GM12878 (cell line): ENCODE results near the gene MAGEB17. TPM values are rescaled to one million over a fixed set of nuclear protein-coding genes. Genes with fewer than 3 reads are reported as not detected.

ENCODE experiments used
- TCF3 ChIP-seq: IDR thresholded peaks from 2 replicates; pipeline ENCODE4 v1.6.1; 2012; ENCODE audit warnings: low read depth, mild to moderate bottlenecking, low read length, borderline replicate concordance; ENCODE audit not compliant: insufficient read depth
- ZNF217 ChIP-seq: fragments of 450-650 bp; IDR thresholded peaks from 2 replicates; pipeline ENCODE4 v1.6.1; 2017; ENCODE audit warnings: antibody characterized with exemption, mild to moderate bottlenecking
- ZNF687 ChIP-seq: fragments of 450-650 bp; IDR thresholded peaks from 2 replicates; pipeline ENCODE4 v1.6.1; 2017; ENCODE audit warnings: mild to moderate bottlenecking, moderate library complexity
- polyA plus RNA-seq, 11 experiments: library from polyadenylated mRNA; depleted of rRNA in 4 of 11; unstranded in 6 of 11; stranded (reverse) in 5 of 11; fragments of >200 nt; fragmentation: Nextera tagmentation in 4 of 11; fragmentation: Illumina TruSeq in 1 of 11; extraction: Ambion mirVana in 4 of 11; extraction: Trizol in 1 of 11; gene quantifications; 1 replicate in 1 of 11; 2 replicates in 10 of 11; pipeline versions ENCODE4 v1.2.1 to v1.2.3, GENCODE V29; 2011 to 2016; ENCODE audit warnings: inconsistent platforms in 2 of 11, missing spikeins in 2 of 11, low read depth in 1 of 11
- total RNA-seq, 4 experiments: library from RNA; depleted of rRNA in 3 of 4; stranded (reverse); fragments of >200 nt in 3 of 4; fragmentation: Illumina TruSeq in 1 of 4; extraction: Trizol in 1 of 4; gene quantifications; 2 replicates each; pipeline versions ENCODE4 v1.2.1 to v1.2.3, GENCODE V29; 2013 to 2021
- TF ChIP-seq, protein P1 (sequence below): fragments of 450-650 bp; IDR thresholded peaks from 2 replicates; pipeline ENCODE4 v1.6.1; 2017; ENCODE audit warnings: borderline replicate concordance
- TF ChIP-seq, protein P2 (sequence below): fragments of 450-650 bp; IDR thresholded peaks from 2 replicates; pipeline ENCODE4 v1.6.1; 2017; ENCODE audit warnings: mild to moderate bottlenecking, moderate library complexity

Gene MAGEB17
- total and polyA plus RNA-seq, 10 of the 15 experiments (the other 5 are each of a cell fraction or from before 2014, with no cell fraction given): 0.05 to 0.21 TPM; not detected in 8

GRCh38 chrX:16119353-16120220, 47.7 kb upstream of the MAGEB17 start (continued):
- no peak for TF ChIP-seq ZNF687
- TF ChIP-seq, protein P1, sequence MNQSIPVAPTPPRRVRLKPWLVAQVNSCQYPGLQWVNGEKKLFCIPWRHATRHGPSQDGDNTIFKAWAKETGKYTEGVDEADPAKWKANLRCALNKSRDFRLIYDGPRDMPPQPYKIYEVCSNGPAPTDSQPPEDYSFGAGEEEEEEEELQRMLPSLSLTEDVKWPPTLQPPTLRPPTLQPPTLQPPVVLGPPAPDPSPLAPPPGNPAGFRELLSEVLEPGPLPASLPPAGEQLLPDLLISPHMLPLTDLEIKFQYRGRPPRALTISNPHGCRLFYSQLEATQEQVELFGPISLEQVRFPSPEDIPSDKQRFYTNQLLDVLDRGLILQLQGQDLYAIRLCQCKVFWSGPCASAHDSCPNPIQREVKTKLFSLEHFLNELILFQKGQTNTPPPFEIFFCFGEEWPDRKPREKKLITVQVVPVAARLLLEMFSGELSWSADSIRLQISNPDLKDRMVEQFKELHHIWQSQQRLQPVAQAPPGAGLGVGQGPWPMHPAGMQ: no peak
- TF ChIP-seq, protein P2, sequence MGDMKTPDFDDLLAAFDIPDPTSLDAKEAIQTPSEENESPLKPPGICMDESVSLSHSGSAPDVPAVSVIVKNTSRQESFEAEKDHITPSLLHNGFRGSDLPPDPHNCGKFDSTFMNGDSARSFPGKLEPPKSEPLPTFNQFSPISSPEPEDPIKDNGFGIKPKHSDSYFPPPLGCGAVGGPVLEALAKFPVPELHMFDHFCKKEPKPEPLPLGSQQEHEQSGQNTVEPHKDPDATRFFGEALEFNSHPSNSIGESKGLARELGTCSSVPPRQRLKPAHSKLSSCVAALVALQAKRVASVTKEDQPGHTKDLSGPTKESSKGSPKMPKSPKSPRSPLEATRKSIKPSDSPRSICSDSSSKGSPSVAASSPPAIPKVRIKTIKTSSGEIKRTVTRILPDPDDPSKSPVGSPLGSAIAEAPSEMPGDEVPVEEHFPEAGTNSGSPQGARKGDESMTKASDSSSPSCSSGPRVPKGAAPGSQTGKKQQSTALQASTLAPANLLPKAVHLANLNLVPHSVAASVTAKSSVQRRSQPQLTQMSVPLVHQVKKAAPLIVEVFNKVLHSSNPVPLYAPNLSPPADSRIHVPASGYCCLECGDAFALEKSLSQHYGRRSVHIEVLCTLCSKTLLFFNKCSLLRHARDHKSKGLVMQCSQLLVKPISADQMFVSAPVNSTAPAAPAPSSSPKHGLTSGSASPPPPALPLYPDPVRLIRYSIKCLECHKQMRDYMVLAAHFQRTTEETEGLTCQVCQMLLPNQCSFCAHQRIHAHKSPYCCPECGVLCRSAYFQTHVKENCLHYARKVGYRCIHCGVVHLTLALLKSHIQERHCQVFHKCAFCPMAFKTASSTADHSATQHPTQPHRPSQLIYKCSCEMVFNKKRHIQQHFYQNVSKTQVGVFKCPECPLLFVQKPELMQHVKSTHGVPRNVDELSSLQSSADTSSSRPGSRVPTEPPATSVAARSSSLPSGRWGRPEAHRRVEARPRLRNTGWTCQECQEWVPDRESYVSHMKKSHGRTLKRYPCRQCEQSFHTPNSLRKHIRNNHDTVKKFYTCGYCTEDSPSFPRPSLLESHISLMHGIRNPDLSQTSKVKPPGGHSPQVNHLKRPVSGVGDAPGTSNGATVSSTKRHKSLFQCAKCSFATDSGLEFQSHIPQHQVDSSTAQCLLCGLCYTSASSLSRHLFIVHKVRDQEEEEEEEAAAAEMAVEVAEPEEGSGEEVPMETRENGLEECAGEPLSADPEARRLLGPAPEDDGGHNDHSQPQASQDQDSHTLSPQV: no peak
- TF ChIP-seq ZNF217: peak; percentile 80
- TF ChIP-seq TCF3: peak; percentile 40; the same call in 1 of the 2 replicates
- TF ChIP-seq, all 136 proteins: peak for 41
